Large intestine (tissue), 3 donors: Measurements from ENCODE around the gene SPATS2L. TPM values are rescaled to one million over a fixed set of nuclear protein-coding genes. Genes with fewer than 3 reads are reported as not detected.

Source experiments
- DNase-seq, 2 donors: peaks; one replicate each; pipeline versions ENCODE4 v3.0.0 to v3.0.0-alpha.2; 2013
- H3K27ac ChIP-seq: one replicate; pipeline ENCODE4 v1.5.1; 2013; ENCODE audit warnings: low read length
- H3K27me3 ChIP-seq: 2 replicates; pipeline ENCODE4 v1.6.1; 2013; ENCODE audit warnings: low read length; ENCODE audit not compliant: control insufficient read depth, insufficient read depth
- H3K36me3 ChIP-seq: 2 replicates; pipeline ENCODE4 v1.6.1; 2013; ENCODE audit warnings: low read length; ENCODE audit not compliant: control insufficient read depth, insufficient read depth
- H3K4me1 ChIP-seq: one replicate; pipeline ENCODE4 v1.6.1; 2013; ENCODE audit warnings: low read length; ENCODE audit not compliant: control insufficient read depth, insufficient read depth
- H3K4me3 ChIP-seq: one replicate; pipeline ENCODE4 v1.5.1; 2013; ENCODE audit warnings: low read length
- H3K9me3 ChIP-seq: one replicate; pipeline ENCODE4 v1.6.1; 2013; ENCODE audit warnings: mild to moderate bottlenecking, low read depth, low read length, moderate library complexity; ENCODE audit not compliant: control insufficient read depth
- WGBS: methylation state at CpG from one replicate; pipeline ENCODE4 v1.1.5; 2013; ENCODE audit warnings: low lambda C conversion rate; ENCODE audit not compliant: insufficient coverage; 5-methylcytosine and 5-hydroxymethylcytosine counted together
- polyA plus RNA-seq: library from polyadenylated mRNA; unstranded; fragments of 120-200 nt; gene quantifications from one replicate; pipeline ENCODE4 v1.2.1, GENCODE V29; 2013

Gene SPATS2L
- polyA plus RNA-seq, 1 donor, result 105 TPM

DNA sequence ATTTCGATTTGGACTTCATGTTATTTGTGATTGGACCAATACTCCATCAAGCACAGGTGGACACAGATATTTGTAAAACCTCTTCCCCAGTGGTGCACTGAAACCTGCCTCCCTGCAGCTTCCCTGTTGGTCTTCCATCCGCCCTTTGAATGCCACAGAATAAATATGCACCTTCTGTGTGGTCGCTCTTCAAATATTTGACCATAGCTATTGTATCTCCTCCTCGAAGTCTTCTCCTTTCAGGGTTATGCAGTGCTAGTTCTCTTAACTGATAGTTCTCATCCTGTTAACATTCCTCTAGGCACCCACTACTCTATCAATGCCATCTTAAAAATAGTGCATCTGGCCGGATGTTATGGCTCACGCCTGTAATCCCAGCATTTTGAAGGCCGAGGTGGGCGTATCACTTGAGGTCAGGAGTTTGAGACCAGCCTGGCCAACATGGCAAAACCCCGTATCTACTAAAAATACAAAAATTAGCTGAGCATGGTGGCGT is 12.5 kb downstream of the SPATS2L start:
- peak overlapping the region; percentile 85 for H3K27ac ChIP-seq
- WGBS, result no CpG with 5 or more reads among the region's 10 CpGs
- no peaks in the 10 kb centered on the region for H3K9me3 ChIP-seq
- peaks cover 24% of the 10 kb centered on the region for H3K4me1 ChIP-seq
- DNase-seq, result no peak
- no peaks in the 10 kb centered on the region for H3K36me3 ChIP-seq
- H3K4me3 ChIP-seq, result no peak overlapping the region
- H3K27me3 ChIP-seq, result no peaks in the 10 kb centered on the region

DNA sequence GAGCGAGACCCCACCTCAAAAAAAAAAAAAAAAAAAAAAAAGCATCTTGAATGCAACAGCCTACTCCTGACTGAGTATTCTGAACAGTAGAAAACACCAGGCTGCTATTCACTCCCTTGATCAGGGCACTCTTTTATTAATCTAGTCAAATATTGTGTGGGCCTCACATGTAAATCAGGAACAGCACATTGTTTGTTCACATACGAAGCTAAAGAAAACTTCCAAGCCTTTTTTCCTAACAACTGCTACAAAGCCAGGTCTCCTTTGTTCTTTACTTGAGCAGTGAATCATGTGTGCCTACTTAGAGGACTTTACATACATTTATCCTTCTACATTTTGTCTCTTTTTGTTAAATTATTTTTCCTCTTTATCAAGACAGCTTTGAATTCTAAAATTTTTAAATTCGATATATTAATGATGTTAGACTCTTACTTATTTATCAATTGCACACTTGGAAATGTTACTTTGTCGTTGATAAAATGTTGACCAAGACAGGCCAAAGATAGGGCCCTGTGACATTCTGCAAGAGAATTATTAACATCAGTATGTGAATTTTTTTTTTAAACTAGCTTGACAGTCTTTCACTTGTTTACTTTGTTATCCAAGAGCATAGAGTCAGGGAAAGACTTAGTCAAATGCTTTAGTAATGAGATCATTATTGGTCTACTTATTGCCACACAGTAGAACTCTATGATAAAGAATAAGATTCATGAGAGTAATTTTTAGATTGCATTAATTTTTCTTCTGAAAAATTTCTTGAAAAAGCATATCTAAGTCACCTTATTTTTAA is 13.2 kb downstream of the SPATS2L start:
- peak in 1 of 2 donors; percentile 72 for DNase-seq
- 17% methylated on average over 1 of the region's 4 CpGs for WGBS
- no peaks in the 10 kb centered on the region for H3K27me3 ChIP-seq
- peak overlapping the region; percentile 85 for H3K27ac ChIP-seq
- peaks cover 24% of the 10 kb centered on the region for H3K4me1 ChIP-seq
- H3K9me3 ChIP-seq, result no peaks in the 10 kb centered on the region
- no peaks in the 10 kb centered on the region for H3K36me3 ChIP-seq
- no peak overlapping the region for H3K4me3 ChIP-seq

DNA sequence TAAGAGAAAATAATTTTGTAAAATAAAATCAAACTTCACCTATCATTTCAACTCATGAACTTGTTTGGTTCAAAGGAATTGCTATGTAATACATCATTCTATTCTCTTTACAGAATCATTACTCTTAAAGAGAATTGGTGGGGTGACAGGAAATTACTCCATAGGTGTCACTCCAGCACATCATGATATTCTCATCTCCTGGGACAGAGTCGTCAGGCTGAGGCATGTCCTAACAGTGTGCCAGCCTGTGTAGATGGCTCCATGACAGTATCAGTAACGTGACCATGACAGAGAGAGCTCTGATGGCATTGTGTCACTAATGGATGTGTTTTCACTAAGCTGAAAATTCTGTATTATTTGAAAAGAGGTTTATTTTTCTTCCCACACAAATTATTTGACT is 13.9 kb downstream of the SPATS2L start:
- peak overlapping the region; percentile 85 for H3K27ac ChIP-seq
- WGBS, result no CpG with 5 or more reads among the region's 2 CpGs
- H3K4me1 ChIP-seq, result peaks cover 24% of the 10 kb centered on the region
- no peak overlapping the region for H3K4me3 ChIP-seq
- H3K9me3 ChIP-seq, result no peaks in the 10 kb centered on the region
- no peaks in the 10 kb centered on the region for H3K36me3 ChIP-seq
- no peaks in the 10 kb centered on the region for H3K27me3 ChIP-seq
- DNase-seq, result no peak

DNA sequence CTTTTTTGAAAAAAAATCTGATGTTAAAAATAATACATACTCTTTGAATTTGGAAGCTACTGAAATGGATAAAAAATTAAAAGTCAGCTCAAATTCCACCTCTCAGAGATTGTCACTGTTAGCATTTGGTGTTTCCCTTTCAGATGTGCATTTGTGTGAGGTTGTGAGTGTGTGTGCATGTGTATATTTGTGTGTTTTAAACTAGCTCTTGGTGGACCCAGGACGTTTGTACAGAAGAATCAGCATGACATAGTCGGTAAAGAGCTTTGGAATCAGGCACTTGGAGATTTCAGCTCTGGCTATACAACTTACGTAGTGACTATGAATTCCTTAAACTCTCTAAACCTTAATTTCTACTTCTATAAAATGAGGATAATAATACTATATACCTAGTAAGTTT is 14.5 kb downstream of the SPATS2L start:
- H3K36me3 ChIP-seq, result no peaks in the 10 kb centered on the region
- no peaks in the 10 kb centered on the region for H3K27me3 ChIP-seq
- H3K4me3 ChIP-seq, result no peak overlapping the region
- no peak for DNase-seq
- no CpG with 5 or more reads among the region's 3 CpGs for WGBS
- H3K9me3 ChIP-seq, result no peaks in the 10 kb centered on the region
- H3K27ac ChIP-seq, result no peak overlapping the region
- peaks cover 24% of the 10 kb centered on the region for H3K4me1 ChIP-seq

DNA sequence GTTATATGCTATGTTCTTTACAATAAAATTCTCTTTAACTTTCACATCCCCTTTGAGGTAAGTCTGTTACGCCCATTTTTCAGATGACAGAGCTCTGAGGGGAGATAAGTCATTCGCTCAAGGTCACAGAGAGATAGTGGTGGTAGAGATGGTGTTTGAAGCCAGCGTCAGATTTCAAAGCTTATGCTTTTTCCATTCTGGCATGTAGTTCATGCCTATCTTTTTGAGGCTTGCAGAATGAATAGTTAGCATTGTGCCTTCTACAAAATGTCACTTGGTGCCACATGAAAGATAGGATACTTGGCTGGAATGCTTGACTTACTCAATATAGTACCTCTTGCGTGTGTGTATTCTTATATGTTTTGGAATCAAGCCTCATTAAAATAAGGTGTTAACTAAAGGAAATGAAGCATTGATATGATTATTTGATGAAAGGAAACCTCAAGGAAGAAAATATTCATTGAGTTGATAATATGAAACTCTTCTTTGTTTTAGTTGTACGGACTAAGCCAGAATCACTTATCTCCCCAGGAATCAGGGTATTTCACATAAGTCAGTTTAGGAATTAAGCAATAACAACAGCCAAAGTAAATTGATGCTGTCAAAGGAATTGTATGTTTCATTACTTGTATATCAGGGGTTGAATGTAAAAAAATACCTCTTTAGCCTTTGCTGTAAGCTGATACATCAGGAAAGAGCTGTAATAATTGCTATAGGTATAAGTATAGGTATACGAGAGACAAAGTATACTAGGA is 15.5 kb downstream of the SPATS2L start:
- Histone ChIP-seq H3K27me3 (no peaks in the 10 kb centered on the region), H3K27ac (no peak overlapping the region), H3K9me3 (no peaks in the 10 kb centered on the region), H3K36me3 (no peaks in the 10 kb centered on the region), H3K4me3 (no peak overlapping the region), H3K4me1 (peaks cover 20% of the 10 kb centered on the region)
- DNase-seq, result no peak
- 83% methylated on average over 1 of the region's 6 CpGs for WGBS

DNA sequence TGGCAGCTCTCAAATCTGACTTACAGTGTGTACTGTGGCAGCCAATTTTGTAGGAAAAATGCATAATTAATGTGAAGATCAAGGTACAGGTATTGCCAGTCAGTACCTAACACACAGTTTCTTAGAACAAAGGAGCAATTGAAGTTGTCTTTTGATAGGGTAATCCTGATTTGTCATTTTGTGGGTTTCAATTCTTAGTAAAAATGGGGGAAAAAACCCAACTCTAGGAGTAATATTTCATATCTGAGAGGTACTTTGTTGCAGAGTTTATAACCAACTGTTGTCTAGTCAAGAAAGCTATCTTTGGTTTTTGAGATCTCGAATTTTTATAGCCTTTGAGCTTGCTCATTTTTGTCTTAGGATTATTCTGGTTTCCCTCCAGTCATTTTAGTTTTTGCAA is 16.1 kb downstream of the SPATS2L start:
- H3K36me3 ChIP-seq, result no peaks in the 10 kb centered on the region
- H3K4me1 ChIP-seq, result peaks cover 20% of the 10 kb centered on the region
- no peak overlapping the region for H3K4me3 ChIP-seq
- DNase-seq, result no peak
- WGBS, result no CpG with 5 or more reads among the region's 1 CpG
- H3K9me3 ChIP-seq, result no peaks in the 10 kb centered on the region
- H3K27ac ChIP-seq, result no peak overlapping the region
- no peaks in the 10 kb centered on the region for H3K27me3 ChIP-seq

DNA sequence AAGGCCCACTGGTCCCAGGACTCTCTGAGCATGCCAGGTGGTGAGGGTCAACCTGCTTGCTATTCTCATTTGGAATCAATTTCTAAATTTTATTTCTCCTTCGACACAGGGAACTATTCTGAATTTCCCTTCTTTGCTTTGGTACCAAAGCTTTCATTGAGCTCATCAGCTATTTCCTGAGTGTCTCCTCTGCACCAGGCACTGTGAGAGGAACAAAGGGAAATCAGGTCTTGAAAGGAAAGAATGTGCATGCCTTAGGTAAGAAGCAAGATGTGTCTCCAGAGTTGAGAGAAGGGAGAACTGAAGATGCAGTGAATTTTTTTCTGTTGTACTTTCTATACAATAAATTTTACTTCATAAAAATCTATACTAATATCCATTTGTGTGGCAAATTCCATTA is 17.9 kb downstream of the SPATS2L start:
- H3K4me1 ChIP-seq, result peaks cover 9% of the 10 kb centered on the region
- no peaks in the 10 kb centered on the region for H3K9me3 ChIP-seq
- no peak overlapping the region for H3K27ac ChIP-seq
- H3K36me3 ChIP-seq, result no peaks in the 10 kb centered on the region
- DNase-seq, result no peak
- H3K4me3 ChIP-seq, result no peak overlapping the region
- no CpG with 5 or more reads among the region's 1 CpG for whole genome bisulfite sequencing
- H3K27me3 ChIP-seq, result no peaks in the 10 kb centered on the region

DNA sequence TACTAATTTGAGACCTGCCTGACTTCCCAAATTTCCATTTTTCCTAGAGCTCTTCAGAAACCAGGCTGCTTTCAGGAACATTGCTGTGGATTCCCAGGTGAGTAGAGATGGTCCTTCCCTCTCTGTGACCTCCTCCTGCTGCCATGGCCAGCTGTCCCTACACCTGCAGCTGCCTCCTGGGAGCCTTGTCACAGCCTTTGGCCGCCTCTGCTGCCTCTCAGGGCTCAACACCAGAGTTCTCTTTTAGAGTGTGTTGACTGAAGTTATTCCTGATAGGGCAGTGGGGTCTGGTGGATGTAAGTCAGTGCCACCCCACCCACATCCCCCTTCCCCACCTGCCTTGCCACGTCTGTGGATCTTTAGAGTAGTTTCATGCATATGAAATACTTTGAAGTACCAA is 22.9 kb downstream of the SPATS2L start:
- Histone ChIP-seq H3K27ac (no peak overlapping the region), H3K36me3 (no peaks in the 10 kb centered on the region), H3K9me3 (no peaks in the 10 kb centered on the region), H3K27me3 (no peaks in the 10 kb centered on the region), H3K4me1 (no peaks in the 10 kb centered on the region), H3K4me3 (no peak overlapping the region)
- WGBS, result no CpG with 5 or more reads among the region's 2 CpGs
- no peak for DNase-seq

DNA sequence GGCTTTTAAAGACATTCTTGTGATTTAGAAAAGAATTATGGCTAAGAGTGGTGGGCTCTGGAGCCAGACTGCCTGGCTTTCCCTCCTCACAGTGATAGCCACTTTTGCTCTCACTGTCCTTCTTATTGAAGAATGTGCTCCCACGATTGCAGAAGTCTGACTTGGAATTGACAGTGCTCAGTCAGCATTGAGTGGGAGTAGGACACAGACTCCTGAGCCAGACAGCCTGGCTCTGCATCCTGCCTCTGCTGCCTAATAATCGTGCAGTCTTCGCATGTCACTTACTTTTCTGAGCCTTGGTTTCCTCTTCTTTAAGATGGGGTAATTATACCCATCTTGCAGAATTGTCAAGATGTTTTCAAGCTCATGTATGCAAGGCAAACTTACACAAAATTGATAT is 23.3 kb downstream of the SPATS2L start:
- no peak for DNase-seq
- H3K9me3 ChIP-seq, result no peaks in the 10 kb centered on the region
- H3K36me3 ChIP-seq, result no peaks in the 10 kb centered on the region
- no peaks in the 10 kb centered on the region for H3K4me1 ChIP-seq
- no peak overlapping the region for H3K27ac ChIP-seq
- WGBS, result 100% methylated on average over 2 of the region's 3 CpGs
- no peaks in the 10 kb centered on the region for H3K27me3 ChIP-seq
- no peak overlapping the region for H3K4me3 ChIP-seq

DNA sequence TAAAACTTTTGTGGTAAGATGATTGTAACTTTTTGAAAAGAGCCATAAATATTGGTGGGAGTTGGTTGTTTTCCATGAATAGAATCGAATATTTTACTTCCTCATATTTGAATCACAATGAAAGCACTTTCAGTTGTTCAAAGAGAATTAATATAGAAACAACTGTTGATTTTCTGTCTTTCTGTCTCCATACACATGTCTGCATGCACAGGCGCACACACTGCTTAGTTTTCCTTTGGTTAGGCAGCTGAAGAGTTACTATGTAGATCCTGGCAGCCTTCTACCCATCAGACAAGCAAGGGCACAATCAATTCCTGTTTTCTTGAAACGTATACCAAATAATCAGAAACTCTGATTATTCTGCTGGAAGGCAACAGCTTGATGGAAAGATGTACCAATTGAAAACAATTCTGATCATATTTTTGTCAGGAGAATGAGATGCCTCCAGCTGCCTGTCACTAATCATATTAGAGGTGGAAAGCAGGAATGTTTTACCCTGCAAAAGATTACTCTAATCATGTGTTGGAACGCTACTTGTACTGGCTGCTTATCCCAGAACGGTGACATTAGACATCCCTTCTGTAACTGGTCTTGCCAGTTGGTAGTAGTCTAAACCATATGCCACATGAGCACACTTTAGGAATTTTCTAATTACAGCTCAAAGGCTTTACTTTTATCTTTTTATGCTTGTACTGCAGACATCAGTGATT is 24.0 kb downstream of the SPATS2L start:
- Histone ChIP-seq H3K27ac (no peak overlapping the region), H3K36me3 (no peaks in the 10 kb centered on the region), H3K4me3 (no peak overlapping the region), H3K9me3 (no peaks in the 10 kb centered on the region), H3K27me3 (no peaks in the 10 kb centered on the region), H3K4me1 (no peaks in the 10 kb centered on the region)
- WGBS, result 100% methylated on average over 1 of the region's 5 CpGs
- DNase-seq, result no peak
